ENCODE results near the gene FOXO6. TPM values are rescaled to one million over a fixed set of nuclear protein-coding genes. Genes with fewer than 3 reads are reported as not detected.
A peak's percentile ranks its signal among the peaks of the same experiment; 100 is the strongest.

The FOXO6 gene
- total RNA-seq, 1 donor from 2014 or later, result 2.6 TPM

GRCh38 chr1:41373373-41373772 is 12.1 kb downstream of the FOXO6 start:
- no peak overlapping the region for H3K27ac ChIP-seq (ENCODE audit: low read depth, low read length)
- no peaks in the 10 kb centered on the region for H3K9me3 ChIP-seq (ENCODE audit: control insufficient read depth in 3 of 3, low read length in 3 of 3)
- no peak overlapping the region for H3K4me3 ChIP-seq (ENCODE audit: low read length in 3 of 3)
- H3K36me3 ChIP-seq (ENCODE audit: control insufficient read depth in 3 of 3, insufficient read depth in 3 of 3, low read length in 3 of 3), result no peaks in the 10 kb centered on the region
- peaks cover 30 to 49% (median 46%) of the 10 kb centered on the region in 3 donors for H3K4me1 ChIP-seq (ENCODE audit: control insufficient read depth in 3 of 3, insufficient read depth in 3 of 3, low read length in 3 of 3)
- H3K27me3 ChIP-seq (ENCODE audit: control insufficient read depth in 3 of 3, insufficient read depth in 3 of 3, low read length in 3 of 3), result peaks cover 0 to 4% (median 0%) of the 10 kb centered on the region in 3 donors
- peak overlapping the region in 1 of 3 donors; percentile 2 for H3K9ac ChIP-seq (ENCODE audit: low read depth in 1 of 3, low read length in 3 of 3)

GRCh38 chr1:41374711-41375110 is 13.5 kb downstream of the FOXO6 start:
- no peaks in the 10 kb centered on the region for H3K9me3 ChIP-seq (ENCODE audit: control insufficient read depth in 3 of 3, low read length in 3 of 3)
- H3K4me3 ChIP-seq (ENCODE audit: low read length in 3 of 3), result no peak overlapping the region
- H3K9ac ChIP-seq (ENCODE audit: low read depth in 1 of 3, low read length in 3 of 3), result peak overlapping the region in 1 of 3 donors; percentile 45
- H3K36me3 ChIP-seq (ENCODE audit: control insufficient read depth in 3 of 3, insufficient read depth in 3 of 3, low read length in 3 of 3), result no peaks in the 10 kb centered on the region
- H3K27ac ChIP-seq (ENCODE audit: low read depth, low read length), result no peak overlapping the region
- H3K27me3 ChIP-seq (ENCODE audit: control insufficient read depth in 3 of 3, insufficient read depth in 3 of 3, low read length in 3 of 3), result peaks cover 0 to 4% (median 0%) of the 10 kb centered on the region in 3 donors
- H3K4me1 ChIP-seq (ENCODE audit: control insufficient read depth in 3 of 3, insufficient read depth in 3 of 3, low read length in 3 of 3), result peaks cover 30 to 48% (median 45%) of the 10 kb centered on the region in 3 donors

DNA sequence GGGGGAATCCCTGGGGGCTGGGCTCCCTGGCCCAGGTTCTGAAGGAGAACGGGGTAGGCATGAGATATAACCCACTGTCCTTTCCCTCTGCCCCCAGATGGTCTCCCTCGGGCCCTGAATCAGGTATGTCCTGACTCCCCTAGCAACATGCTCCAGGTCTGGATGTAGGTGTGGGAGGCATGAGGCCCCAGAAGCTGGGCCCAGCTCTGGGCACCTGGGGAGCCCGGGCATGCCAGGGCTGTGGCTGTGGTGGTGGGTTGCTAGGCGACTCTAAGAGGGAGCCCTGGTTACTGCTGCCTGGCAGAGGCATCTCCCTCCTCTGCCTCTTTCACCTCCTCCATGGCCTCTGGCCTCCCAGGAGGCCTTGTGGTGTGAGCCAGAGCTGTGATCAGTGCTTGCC is 16.2 kb downstream of the FOXO6 start:
- Histone ChIP-seq H3K9ac (ENCODE audit: low read depth in 1 of 3, low read length in 3 of 3) (peak overlapping the region in 1 of 3 donors; percentile 8), H3K4me1 (ENCODE audit: control insufficient read depth in 3 of 3, insufficient read depth in 3 of 3, low read length in 3 of 3) (peaks cover 26 to 46% (median 38%) of the 10 kb centered on the region in 3 donors), H3K27ac (ENCODE audit: low read depth, low read length) (no peak overlapping the region), H3K27me3 (ENCODE audit: control insufficient read depth in 3 of 3, insufficient read depth in 3 of 3, low read length in 3 of 3) (peaks cover 0 to 4% (median 0%) of the 10 kb centered on the region in 3 donors), H3K9me3 (ENCODE audit: control insufficient read depth in 3 of 3, low read length in 3 of 3) (no peaks in the 10 kb centered on the region), H3K4me3 (ENCODE audit: low read length in 3 of 3) (no peak overlapping the region), H3K36me3 (ENCODE audit: control insufficient read depth in 3 of 3, insufficient read depth in 3 of 3, low read length in 3 of 3) (no peaks in the 10 kb centered on the region)

DNA sequence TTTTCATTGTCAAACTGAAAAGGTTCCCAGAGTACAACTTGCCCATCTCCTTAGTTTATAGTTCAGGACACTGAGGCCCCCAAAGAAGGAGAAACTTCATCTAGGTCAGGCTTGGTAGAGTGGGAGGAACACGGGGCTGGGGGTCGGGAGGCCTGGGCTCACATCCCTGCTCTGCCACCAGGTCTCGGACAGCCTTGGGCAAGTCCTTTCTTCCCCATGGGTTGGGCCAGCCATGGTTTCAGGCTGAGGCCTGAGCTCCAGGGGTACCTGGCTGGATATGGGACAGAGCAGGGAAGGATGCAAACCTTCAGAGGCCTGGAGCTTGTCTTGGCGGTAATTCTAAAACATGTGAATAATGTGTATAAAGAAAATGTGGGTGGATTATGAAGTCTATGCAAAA is 17.0 kb downstream of the FOXO6 start:
- Histone ChIP-seq H3K4me1 (ENCODE audit: control insufficient read depth in 3 of 3, insufficient read depth in 3 of 3, low read length in 3 of 3) (peaks cover 17 to 38% (median 30%) of the 10 kb centered on the region in 3 donors), H3K9me3 (ENCODE audit: control insufficient read depth in 3 of 3, low read length in 3 of 3) (no peaks in the 10 kb centered on the region), H3K36me3 (ENCODE audit: control insufficient read depth in 3 of 3, insufficient read depth in 3 of 3, low read length in 3 of 3) (no peaks in the 10 kb centered on the region), H3K27me3 (ENCODE audit: control insufficient read depth in 3 of 3, insufficient read depth in 3 of 3, low read length in 3 of 3) (no peaks in the 10 kb centered on the region), H3K4me3 (ENCODE audit: low read length in 3 of 3) (no peak overlapping the region), H3K9ac (ENCODE audit: low read depth in 1 of 3, low read length in 3 of 3) (no peak overlapping the region), H3K27ac (ENCODE audit: low read depth, low read length) (no peak overlapping the region)

GRCh38 chr1:41378999-41379737 is 17.9 kb downstream of the FOXO6 start:
- peaks cover 0 to 4% (median 0%) of the 10 kb centered on the region in 3 donors for H3K27me3 ChIP-seq (ENCODE audit: control insufficient read depth in 3 of 3, insufficient read depth in 3 of 3, low read length in 3 of 3)
- H3K9ac ChIP-seq (ENCODE audit: low read depth in 1 of 3, low read length in 3 of 3), result peak overlapping the region in 2 of 3 donors; percentile 9 to 60
- H3K27ac ChIP-seq (ENCODE audit: low read depth, low read length), result no peak overlapping the region
- H3K9me3 ChIP-seq (ENCODE audit: control insufficient read depth in 3 of 3, low read length in 3 of 3), result no peaks in the 10 kb centered on the region
- peaks cover 17 to 32% (median 28%) of the 10 kb centered on the region in 3 donors for H3K4me1 ChIP-seq (ENCODE audit: control insufficient read depth in 3 of 3, insufficient read depth in 3 of 3, low read length in 3 of 3)
- H3K36me3 ChIP-seq (ENCODE audit: control insufficient read depth in 3 of 3, insufficient read depth in 3 of 3, low read length in 3 of 3), result no peaks in the 10 kb centered on the region
- H3K4me3 ChIP-seq (ENCODE audit: low read length in 3 of 3), result no peak overlapping the region

- H3K4me1 ChIP-seq (ENCODE audit: control insufficient read depth in 3 of 3, insufficient read depth in 3 of 3, low read length in 3 of 3), result peaks cover 17 to 29% (median 26%) of the 10 kb centered on the region in 3 donors
- H3K27me3 ChIP-seq (ENCODE audit: control insufficient read depth in 3 of 3, insufficient read depth in 3 of 3, low read length in 3 of 3), result peaks cover 0 to 6% (median 0%) of the 10 kb centered on the region in 3 donors
- H3K9me3 ChIP-seq (ENCODE audit: control insufficient read depth in 3 of 3, low read length in 3 of 3), result no peaks in the 10 kb centered on the region
- H3K4me3 ChIP-seq (ENCODE audit: low read length in 3 of 3), result no peak overlapping the region
- H3K36me3 ChIP-seq (ENCODE audit: control insufficient read depth in 3 of 3, insufficient read depth in 3 of 3, low read length in 3 of 3), result no peaks in the 10 kb centered on the region
- no peak overlapping the region for H3K27ac ChIP-seq (ENCODE audit: low read depth, low read length)
- peak overlapping the region in 2 of 3 donors; percentile 9 to 60 for H3K9ac ChIP-seq (ENCODE audit: low read depth in 1 of 3, low read length in 3 of 3)
These were observed 18.5 kb downstream of the FOXO6 start for GRCh38 chr1:41379738-41380130.

DNA sequence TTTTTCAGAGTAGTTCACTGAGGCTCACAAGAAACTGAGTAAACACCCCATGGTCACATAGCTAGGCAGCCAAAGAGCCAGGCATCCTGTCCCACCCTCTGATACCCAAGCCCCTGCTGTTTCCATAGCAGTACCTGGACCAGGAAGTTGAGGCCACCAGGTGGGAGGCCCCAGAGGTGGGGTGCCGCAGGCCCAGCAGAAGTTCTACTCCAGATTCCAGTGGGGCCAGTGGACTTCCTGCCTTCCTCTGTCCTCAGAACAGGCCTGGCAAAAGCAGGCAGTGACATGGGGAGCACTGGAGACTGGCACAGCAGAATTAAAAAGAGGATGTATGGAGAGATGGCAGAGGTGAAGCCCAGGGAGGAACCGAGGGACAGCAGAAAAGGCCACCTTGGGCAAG is 19.0 kb downstream of the FOXO6 start:
- H3K36me3 ChIP-seq (ENCODE audit: control insufficient read depth in 3 of 3, insufficient read depth in 3 of 3, low read length in 3 of 3), result no peaks in the 10 kb centered on the region
- no peaks in the 10 kb centered on the region for H3K9me3 ChIP-seq (ENCODE audit: control insufficient read depth in 3 of 3, low read length in 3 of 3)
- no peak overlapping the region for H3K27ac ChIP-seq (ENCODE audit: low read depth, low read length)
- H3K9ac ChIP-seq (ENCODE audit: low read depth in 1 of 3, low read length in 3 of 3), result peak overlapping the region in 1 of 3 donors; percentile 60
- peaks cover 17 to 28% (median 25%) of the 10 kb centered on the region in 3 donors for H3K4me1 ChIP-seq (ENCODE audit: control insufficient read depth in 3 of 3, insufficient read depth in 3 of 3, low read length in 3 of 3)
- H3K27me3 ChIP-seq (ENCODE audit: control insufficient read depth in 3 of 3, insufficient read depth in 3 of 3, low read length in 3 of 3), result peaks cover 0 to 6% (median 0%) of the 10 kb centered on the region in 3 donors
- H3K4me3 ChIP-seq (ENCODE audit: low read length in 3 of 3), result no peak overlapping the region

DNA sequence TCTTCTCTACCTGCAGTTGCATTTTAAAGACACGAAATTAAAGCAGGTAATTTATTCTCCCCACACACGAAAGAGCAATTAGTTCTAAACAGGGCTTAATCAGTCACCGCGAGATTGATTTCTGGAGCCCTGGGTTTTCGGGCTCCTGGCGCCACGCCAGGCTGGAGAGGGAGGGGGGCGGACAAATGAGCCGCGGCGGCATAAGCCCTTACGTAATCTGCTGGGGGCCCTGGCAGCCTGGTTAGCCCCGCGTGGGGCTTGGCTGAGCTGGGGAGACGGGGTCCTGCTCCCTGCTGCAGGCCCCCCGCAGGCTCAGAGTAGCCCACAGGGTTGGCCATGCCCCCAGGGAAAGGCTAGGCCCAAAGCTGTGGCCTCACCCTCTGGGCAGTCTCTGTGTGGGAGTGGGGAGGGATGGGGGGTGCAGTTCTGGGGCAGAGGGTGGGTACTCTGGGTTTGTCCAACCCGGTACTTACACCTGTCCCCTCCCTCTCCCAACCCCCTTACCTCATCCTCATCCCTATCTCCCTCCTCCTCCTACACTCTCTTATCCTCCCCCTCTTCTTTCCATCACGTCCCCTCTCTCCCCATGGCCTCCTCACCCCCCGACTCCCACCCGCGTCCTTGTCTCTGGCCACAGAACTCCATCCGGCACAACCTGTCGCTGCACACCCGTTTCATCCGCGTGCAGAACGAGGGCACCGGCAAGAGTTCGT is 19.9 kb downstream of the FOXO6 start:
- Histone ChIP-seq H3K9ac (ENCODE audit: low read depth in 1 of 3, low read length in 3 of 3) (peak overlapping the region; percentile 17 to 79 (median 32)), H3K4me1 (ENCODE audit: control insufficient read depth in 3 of 3, insufficient read depth in 3 of 3, low read length in 3 of 3) (peaks cover 17 to 33% (median 30%) of the 10 kb centered on the region in 3 donors), H3K27ac (ENCODE audit: low read depth, low read length) (peak overlapping the region; percentile 47), H3K4me3 (ENCODE audit: low read length in 3 of 3) (peak overlapping the region; percentile 60 to 70 (median 61)), H3K27me3 (ENCODE audit: control insufficient read depth in 3 of 3, insufficient read depth in 3 of 3, low read length in 3 of 3) (peaks cover 0 to 6% (median 0%) of the 10 kb centered on the region in 3 donors), H3K9me3 (ENCODE audit: control insufficient read depth in 3 of 3, low read length in 3 of 3) (no peaks in the 10 kb centered on the region), H3K36me3 (ENCODE audit: control insufficient read depth in 3 of 3, insufficient read depth in 3 of 3, low read length in 3 of 3) (no peaks in the 10 kb centered on the region)

DNA sequence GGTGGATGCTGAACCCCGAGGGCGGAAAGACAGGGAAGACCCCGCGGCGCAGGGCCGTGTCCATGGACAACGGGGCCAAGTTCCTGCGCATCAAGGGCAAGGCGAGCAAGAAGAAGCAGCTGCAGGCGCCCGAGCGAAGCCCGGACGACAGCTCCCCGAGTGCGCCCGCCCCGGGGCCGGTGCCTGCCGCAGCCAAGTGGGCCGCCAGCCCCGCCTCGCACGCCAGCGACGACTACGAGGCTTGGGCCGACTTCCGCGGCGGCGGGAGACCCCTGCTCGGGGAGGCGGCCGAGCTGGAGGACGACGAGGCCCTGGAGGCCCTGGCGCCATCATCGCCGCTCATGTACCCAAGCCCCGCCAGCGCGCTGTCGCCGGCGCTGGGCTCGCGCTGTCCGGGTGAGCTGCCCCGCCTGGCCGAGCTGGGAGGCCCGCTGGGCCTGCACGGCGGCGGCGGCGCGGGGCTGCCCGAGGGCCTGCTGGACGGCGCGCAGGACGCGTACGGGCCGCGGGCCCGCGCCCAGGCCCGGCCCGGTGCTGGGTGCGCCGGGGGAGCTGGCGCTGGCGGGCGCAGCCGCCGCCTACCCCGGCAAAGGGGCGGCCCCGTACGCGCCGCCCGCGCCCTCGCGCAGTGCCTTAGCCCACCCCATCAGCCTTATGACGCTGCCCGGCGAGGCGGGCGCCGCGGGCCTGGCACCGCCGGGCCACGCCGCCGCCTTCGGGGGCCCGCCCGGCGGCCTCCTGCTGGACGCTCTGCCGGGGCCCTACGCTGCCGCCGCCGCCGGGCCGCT is 20.7 kb downstream of the FOXO6 start:
- Histone ChIP-seq H3K36me3 (ENCODE audit: control insufficient read depth in 3 of 3, insufficient read depth in 3 of 3, low read length in 3 of 3) (no peaks in the 10 kb centered on the region), H3K9me3 (ENCODE audit: control insufficient read depth in 3 of 3, low read length in 3 of 3) (no peaks in the 10 kb centered on the region), H3K4me3 (ENCODE audit: low read length in 3 of 3) (peak overlapping the region; percentile 60 to 70 (median 61)), H3K9ac (ENCODE audit: low read depth in 1 of 3, low read length in 3 of 3) (peak overlapping the region; percentile 43 to 79 (median 45)), H3K27ac (ENCODE audit: low read depth, low read length) (peak overlapping the region; percentile 66), H3K27me3 (ENCODE audit: control insufficient read depth in 3 of 3, insufficient read depth in 3 of 3, low read length in 3 of 3) (peaks cover 0 to 6% (median 0%) of the 10 kb centered on the region in 3 donors), H3K4me1 (ENCODE audit: control insufficient read depth in 3 of 3, insufficient read depth in 3 of 3, low read length in 3 of 3) (peaks cover 17 to 34% (median 30%) of the 10 kb centered on the region in 3 donors)

Data from skeletal muscle tissue (tissue), 4 donors.